HepG2 (cell line): ENCODE results near the gene CCDC97. TPM values are rescaled to one million over a fixed set of nuclear protein-coding genes. Genes with fewer than 3 reads are reported as not detected.

Experiments
- ATF6 ChIP-seq: sonication (generic); formaldehyde crosslinking; conservative IDR thresholded peaks from 2 replicates; pipeline ENCODE4 v1.4.0; 2020; ENCODE audit warnings: missing genetic modification reagents
- CENPT ChIP-seq: sonication (generic); formaldehyde crosslinking; IDR thresholded peaks from 2 replicates; pipeline ENCODE4 v1.8.0; 2022; ENCODE audit warnings: low read depth, mild to moderate bottlenecking, moderate library complexity, missing genetic modification reagents
- NFIC ChIP-seq: IDR thresholded peaks from 2 replicates; pipeline ENCODE4 v1.6.1; 2012; ENCODE audit warnings: mild to moderate bottlenecking, low read length, inconsistent platforms
- SMAD3 ChIP-seq: sonication (generic); formaldehyde crosslinking; IDR thresholded peaks from 2 replicates; pipeline ENCODE4 v1.4.0; 2020; ENCODE audit warnings: missing genetic modification reagents
- SMC3 ChIP-seq: IDR thresholded peaks from 2 replicates; pipeline ENCODE4 v1.6.1; 2011; ENCODE audit warnings: low read length, improper control_type of control experiment
- TBX2 ChIP-seq: sonication (generic); formaldehyde crosslinking; IDR thresholded peaks from 2 replicates; pipeline ENCODE4 v1.5.0; 2020; ENCODE audit warnings: missing genetic modification reagents, mild to moderate bottlenecking, borderline replicate concordance
- WIZ ChIP-seq: sonication (generic); formaldehyde crosslinking; IDR thresholded peaks from 2 replicates; pipeline ENCODE4 v1.5.1; 2020; ENCODE audit warnings: mild to moderate bottlenecking, missing genetic modification reagents
- ZC3H13 ChIP-seq: sonication (generic); formaldehyde crosslinking; IDR thresholded peaks from 2 replicates; pipeline ENCODE4 v1.8.1; 2023; ENCODE audit warnings: mild to moderate bottlenecking, missing genetic modification reagents, moderate library complexity
- ZC3H4 ChIP-seq: sonication (generic); formaldehyde crosslinking; IDR thresholded peaks from 2 replicates; pipeline ENCODE4 v1.4.0; 2020; ENCODE audit warnings: missing genetic modification reagents, borderline replicate concordance
- ZNF160 ChIP-seq: sonication (generic); formaldehyde crosslinking; IDR thresholded peaks from 2 replicates; pipeline ENCODE4 v1.8.0; 2022; ENCODE audit warnings: mild to moderate bottlenecking, inconsistent platforms, missing genetic modification reagents
- ZNF3 ChIP-seq: IDR thresholded peaks from 2 replicates; pipeline ENCODE4 v1.7.0; 2017; ENCODE audit warnings: inconsistent platforms
- ZNF382 ChIP-seq: sonication (generic); formaldehyde crosslinking; IDR thresholded peaks from 2 replicates; pipeline ENCODE4 v1.5.0; 2020; ENCODE audit warnings: missing genetic modification reagents, mild to moderate bottlenecking, borderline replicate concordance
- ZNF501 ChIP-seq: sonication (generic); formaldehyde crosslinking; IDR thresholded peaks from 2 replicates; pipeline ENCODE4 v1.5.1; 2020; ENCODE audit warnings: mild to moderate bottlenecking, moderate library complexity, missing genetic modification reagents
- ZNF737 ChIP-seq: sonication (generic); formaldehyde crosslinking; IDR thresholded peaks from 2 replicates; pipeline ENCODE4 v1.5.0; 2020; ENCODE audit warnings: missing genetic modification reagents, mild to moderate bottlenecking, borderline replicate concordance
- ZNF766 ChIP-seq: sonication (generic); formaldehyde crosslinking; IDR thresholded peaks from 2 replicates; pipeline ENCODE4 v1.5.0; 2020; ENCODE audit warnings: missing genetic modification reagents, borderline replicate concordance
- ZNF781 ChIP-seq: sonication (generic); formaldehyde crosslinking; IDR thresholded peaks from 2 replicates; pipeline ENCODE4 v1.5.1; 2020; ENCODE audit warnings: borderline replicate concordance, mild to moderate bottlenecking, missing genetic modification reagents; ENCODE audit errors: not compliant biosample characterization
- ZNF782 ChIP-seq: sonication (generic); formaldehyde crosslinking; IDR thresholded peaks from 2 replicates; pipeline ENCODE4 v1.4.0; 2020; ENCODE audit warnings: missing genetic modification reagents, mild to moderate bottlenecking, borderline replicate concordance
- polyA plus RNA-seq, 8 experiments: library from polyadenylated mRNA; depleted of rRNA in 3 of 8; stranded (reverse) in 7 of 8; unstranded in 1 of 8; fragments of >200 nt; fragmentation: Illumina TruSeq in 4 of 8; extraction: Trizol in 4 of 8; gene quantifications; 2 replicates each; pipeline versions ENCODE4 v1.2.1 to v1.2.3, GENCODE V29; 2011 to 2016; ENCODE audit warnings: low read depth in 4 of 8, missing spikeins in 1 of 8, mixed read lengths in 1 of 8; ENCODE audit not compliant: insufficient read depth in 1 of 8
- total RNA-seq, 5 experiments: library from RNA; depleted of rRNA; stranded (reverse); fragments of >200 nt; fragmentation: Illumina TruSeq; extraction: Trizol; gene quantifications; 2 replicates each; pipeline ENCODE4 v1.2.3, GENCODE V29; 2016; ENCODE audit warnings: low read depth in 1 of 5
- TF ChIP-seq, protein P1 (sequence below): sonication (generic); formaldehyde crosslinking; IDR thresholded peaks from 2 replicates; pipeline ENCODE4 v1.4.0; 2020; ENCODE audit warnings: low read depth, mild to moderate bottlenecking, missing genetic modification reagents
- TF ChIP-seq, protein P2 (sequence below): sonication (generic); formaldehyde crosslinking; IDR thresholded peaks from 2 replicates; pipeline ENCODE4 v1.4.0; 2020; ENCODE audit warnings: missing genetic modification reagents
- TF ChIP-seq, protein P3 (sequence below): sonication (generic); formaldehyde crosslinking; IDR thresholded peaks from 2 replicates; pipeline ENCODE4 v1.4.0; 2020; ENCODE audit warnings: mild to moderate bottlenecking, missing genetic modification reagents

CCDC97 gene
- total and polyA plus RNA-seq, 2 of the 13 experiments (the other 11 are each of a cell fraction or from before 2014, with no cell fraction given), result 6.2 to 7.3 TPM

- TF ChIP-seq SMC3, result 0 out of 2 replicates have a peak, but pooled peaks have one; percentile 2
- TF ChIP-seq ZNF766 (CRISPR knock-in tag), result no peak
- TF ChIP-seq ZC3H4 (CRISPR knock-in tag), result peak; percentile 92; the same call in 1 of the 2 replicates
- TF ChIP-seq, protein P1, sequence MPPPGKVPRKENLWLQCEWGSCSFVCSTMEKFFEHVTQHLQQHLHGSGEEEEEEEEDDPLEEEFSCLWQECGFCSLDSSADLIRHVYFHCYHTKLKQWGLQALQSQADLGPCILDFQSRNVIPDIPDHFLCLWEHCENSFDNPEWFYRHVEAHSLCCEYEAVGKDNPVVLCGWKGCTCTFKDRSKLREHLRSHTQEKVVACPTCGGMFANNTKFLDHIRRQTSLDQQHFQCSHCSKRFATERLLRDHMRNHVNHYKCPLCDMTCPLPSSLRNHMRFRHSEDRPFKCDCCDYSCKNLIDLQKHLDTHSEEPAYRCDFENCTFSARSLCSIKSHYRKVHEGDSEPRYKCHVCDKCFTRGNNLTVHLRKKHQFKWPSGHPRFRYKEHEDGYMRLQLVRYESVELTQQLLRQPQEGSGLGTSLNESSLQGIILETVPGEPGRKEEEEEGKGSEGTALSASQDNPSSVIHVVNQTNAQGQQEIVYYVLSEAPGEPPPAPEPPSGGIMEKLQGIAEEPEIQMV (CRISPR knock-in tag), result no peak
- TF ChIP-seq ZNF737 (CRISPR knock-in tag), result no peak
- no peak for TF ChIP-seq SMAD3 (CRISPR knock-in tag)
- TF ChIP-seq, protein P2, sequence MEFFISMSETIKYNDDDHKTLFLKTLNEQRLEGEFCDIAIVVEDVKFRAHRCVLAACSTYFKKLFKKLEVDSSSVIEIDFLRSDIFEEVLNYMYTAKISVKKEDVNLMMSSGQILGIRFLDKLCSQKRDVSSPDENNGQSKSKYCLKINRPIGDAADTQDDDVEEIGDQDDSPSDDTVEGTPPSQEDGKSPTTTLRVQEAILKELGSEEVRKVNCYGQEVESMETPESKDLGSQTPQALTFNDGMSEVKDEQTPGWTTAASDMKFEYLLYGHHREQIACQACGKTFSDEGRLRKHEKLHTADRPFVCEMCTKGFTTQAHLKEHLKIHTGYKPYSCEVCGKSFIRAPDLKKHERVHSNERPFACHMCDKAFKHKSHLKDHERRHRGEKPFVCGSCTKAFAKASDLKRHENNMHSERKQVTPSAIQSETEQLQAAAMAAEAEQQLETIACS (CRISPR knock-in tag), result no peak
- no peak for TF ChIP-seq CENPT (CRISPR knock-in tag)
- TF ChIP-seq ZNF501 (CRISPR knock-in tag), result peak; percentile 82
- no peak for TF ChIP-seq ZNF3 (CRISPR knock-in tag)
- TF ChIP-seq ZNF781, result peak; percentile 72
- TF ChIP-seq, protein P3, sequence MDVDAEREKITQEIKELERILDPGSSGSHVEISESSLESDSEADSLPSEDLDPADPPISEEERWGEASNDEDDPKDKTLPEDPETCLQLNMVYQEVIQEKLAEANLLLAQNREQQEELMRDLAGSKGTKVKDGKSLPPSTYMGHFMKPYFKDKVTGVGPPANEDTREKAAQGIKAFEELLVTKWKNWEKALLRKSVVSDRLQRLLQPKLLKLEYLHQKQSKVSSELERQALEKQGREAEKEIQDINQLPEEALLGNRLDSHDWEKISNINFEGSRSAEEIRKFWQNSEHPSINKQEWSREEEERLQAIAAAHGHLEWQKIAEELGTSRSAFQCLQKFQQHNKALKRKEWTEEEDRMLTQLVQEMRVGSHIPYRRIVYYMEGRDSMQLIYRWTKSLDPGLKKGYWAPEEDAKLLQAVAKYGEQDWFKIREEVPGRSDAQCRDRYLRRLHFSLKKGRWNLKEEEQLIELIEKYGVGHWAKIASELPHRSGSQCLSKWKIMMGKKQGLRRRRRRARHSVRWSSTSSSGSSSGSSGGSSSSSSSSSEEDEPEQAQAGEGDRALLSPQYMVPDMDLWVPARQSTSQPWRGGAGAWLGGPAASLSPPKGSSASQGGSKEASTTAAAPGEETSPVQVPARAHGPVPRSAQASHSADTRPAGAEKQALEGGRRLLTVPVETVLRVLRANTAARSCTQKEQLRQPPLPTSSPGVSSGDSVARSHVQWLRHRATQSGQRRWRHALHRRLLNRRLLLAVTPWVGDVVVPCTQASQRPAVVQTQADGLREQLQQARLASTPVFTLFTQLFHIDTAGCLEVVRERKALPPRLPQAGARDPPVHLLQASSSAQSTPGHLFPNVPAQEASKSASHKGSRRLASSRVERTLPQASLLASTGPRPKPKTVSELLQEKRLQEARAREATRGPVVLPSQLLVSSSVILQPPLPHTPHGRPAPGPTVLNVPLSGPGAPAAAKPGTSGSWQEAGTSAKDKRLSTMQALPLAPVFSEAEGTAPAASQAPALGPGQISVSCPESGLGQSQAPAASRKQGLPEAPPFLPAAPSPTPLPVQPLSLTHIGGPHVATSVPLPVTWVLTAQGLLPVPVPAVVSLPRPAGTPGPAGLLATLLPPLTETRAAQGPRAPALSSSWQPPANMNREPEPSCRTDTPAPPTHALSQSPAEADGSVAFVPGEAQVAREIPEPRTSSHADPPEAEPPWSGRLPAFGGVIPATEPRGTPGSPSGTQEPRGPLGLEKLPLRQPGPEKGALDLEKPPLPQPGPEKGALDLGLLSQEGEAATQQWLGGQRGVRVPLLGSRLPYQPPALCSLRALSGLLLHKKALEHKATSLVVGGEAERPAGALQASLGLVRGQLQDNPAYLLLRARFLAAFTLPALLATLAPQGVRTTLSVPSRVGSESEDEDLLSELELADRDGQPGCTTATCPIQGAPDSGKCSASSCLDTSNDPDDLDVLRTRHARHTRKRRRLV (CRISPR knock-in tag), result peak; percentile 64
- TF ChIP-seq ZC3H13 (CRISPR knock-in tag), result peak; percentile 85; the same call in 1 of the 2 replicates
- no peak for TF ChIP-seq NFIC
- peak; percentile 76 for TF ChIP-seq TBX2
- TF ChIP-seq ZNF160, result no peak; the same call in 1 of the 2 replicates
- TF ChIP-seq ZNF382 (CRISPR knock-in tag), result no peak
- TF ChIP-seq ZNF782 (CRISPR knock-in tag), result no peak
- TF ChIP-seq ATF6, result 0 out of 2 replicates have a peak, but pooled peaks have one; percentile 56
- TF ChIP-seq WIZ (CRISPR knock-in tag), result no peak; the same call in 1 of the 2 replicates
These were observed 46.0 kb upstream of the CCDC97 start, which contains the start of gene HNRNPUL1 (continued) for GRCh38 chr19:41263850-41264580.
